GM12892 (cell line): ENCODE data around the gene ARID1B.

Experiments used
- POLR2A ChIP-seq: IDR thresholded peaks from 2 replicates; pipeline ENCODE4 v1.6.1; 2011; ENCODE audit warnings: low read depth, low read length, control low read depth
- POLR2AphosphoS5 ChIP-seq: IDR thresholded peaks from 2 replicates; pipeline ENCODE4 v1.6.1; 2011; ENCODE audit warnings: low read depth, low read length, control low read depth
- TAF1 ChIP-seq: IDR thresholded peaks from 2 replicates; pipeline ENCODE4 v1.6.1; 2011; ENCODE audit warnings: low read depth, mild to moderate bottlenecking, control low read depth, low read length, borderline replicate concordance

- no peak for TF ChIP-seq POLR2A
- no peak for TF ChIP-seq POLR2AphosphoS5
- TF ChIP-seq TAF1: no peak
These were observed 282.6 kb downstream of the ARID1B start for GRCh38 chr6:157059781-157060180.
